ENCODE results near the gene RNF121. TPM values are rescaled to one million over a fixed set of nuclear protein-coding genes. Genes with fewer than 3 reads are reported as not detected.

Gene RNF121
- total and polyA plus RNA-seq, 2 donors (not counting 1 experiment from before 2014, with no cell fraction given) = 29.6 to 48.6 TPM

DNA sequence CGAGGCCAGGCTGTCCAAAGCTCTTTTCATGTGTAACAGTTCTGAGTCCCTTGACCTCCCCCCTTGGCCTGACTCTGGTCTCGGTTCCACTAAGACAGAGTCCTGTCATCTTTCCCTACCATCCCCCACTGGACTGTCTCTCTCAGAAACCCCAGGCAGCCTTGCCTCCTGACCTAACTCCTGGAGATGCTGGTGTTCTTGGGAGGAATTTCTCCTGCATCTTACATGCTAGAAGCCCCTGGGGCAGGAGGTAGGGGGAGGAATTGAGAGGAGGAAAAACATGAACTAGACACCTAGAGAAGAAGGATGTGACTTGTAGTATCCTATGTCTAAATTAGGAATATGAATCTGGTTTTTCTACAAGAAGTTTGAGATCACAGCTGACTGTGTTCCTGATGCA lies 69.2 kb downstream of the RNF121 start:
- no peak overlapping the region for H3K4me2 ChIP-seq (ENCODE audit: extremely low read depth, insufficient read depth, low read length)
- no peak overlapping the region for H3K27ac ChIP-seq (ENCODE audit: insufficient read depth, low read length)
- no peak overlapping the region for H3K4me3 ChIP-seq (replicated peaks in 1 of 4; ENCODE audit: control extremely low read depth in 1 of 4, insufficient read depth in 1 of 4, low read depth in 3 of 4, low read length in 4 of 4)
- no peak overlapping the region for H3K9ac ChIP-seq (ENCODE audit: insufficient read depth, low read length)
- peaks cover 3% of the 10 kb centered on the region for H3K4me1 ChIP-seq (ENCODE audit: control insufficient read depth, extremely low read depth, insufficient read depth, low read length)
- TF ChIP-seq, protein P1, sequence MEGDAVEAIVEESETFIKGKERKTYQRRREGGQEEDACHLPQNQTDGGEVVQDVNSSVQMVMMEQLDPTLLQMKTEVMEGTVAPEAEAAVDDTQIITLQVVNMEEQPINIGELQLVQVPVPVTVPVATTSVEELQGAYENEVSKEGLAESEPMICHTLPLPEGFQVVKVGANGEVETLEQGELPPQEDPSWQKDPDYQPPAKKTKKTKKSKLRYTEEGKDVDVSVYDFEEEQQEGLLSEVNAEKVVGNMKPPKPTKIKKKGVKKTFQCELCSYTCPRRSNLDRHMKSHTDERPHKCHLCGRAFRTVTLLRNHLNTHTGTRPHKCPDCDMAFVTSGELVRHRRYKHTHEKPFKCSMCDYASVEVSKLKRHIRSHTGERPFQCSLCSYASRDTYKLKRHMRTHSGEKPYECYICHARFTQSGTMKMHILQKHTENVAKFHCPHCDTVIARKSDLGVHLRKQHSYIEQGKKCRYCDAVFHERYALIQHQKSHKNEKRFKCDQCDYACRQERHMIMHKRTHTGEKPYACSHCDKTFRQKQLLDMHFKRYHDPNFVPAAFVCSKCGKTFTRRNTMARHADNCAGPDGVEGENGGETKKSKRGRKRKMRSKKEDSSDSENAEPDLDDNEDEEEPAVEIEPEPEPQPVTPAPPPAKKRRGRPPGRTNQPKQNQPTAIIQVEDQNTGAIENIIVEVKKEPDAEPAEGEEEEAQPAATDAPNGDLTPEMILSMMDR (conservative IDR thresholded peaks at IDR 0.05 in 1 of 2, IDR thresholded peaks at IDR 0.05 in 1 of 2; ENCODE audit: low read depth in 1 of 2, low read length in 2 of 2) = no peak
- TF ChIP-seq EZH2 (IDR thresholded peaks at IDR 0.05; ENCODE audit: low read length, missing control alignments) = no peak
- H3K9me3 ChIP-seq (ENCODE audit: control insufficient read depth, insufficient read depth, low read depth, low read length) = no peaks in the 10 kb centered on the region
- no peaks in the 10 kb centered on the region for H3K27me3 ChIP-seq (ENCODE audit: control insufficient read depth, insufficient read depth, low read length)
- H4K20me1 ChIP-seq (ENCODE audit: control insufficient read depth, extremely low read depth, insufficient read depth, low read length) = no peaks in the 10 kb centered on the region
- H3K79me2 ChIP-seq (ENCODE audit: control insufficient read depth, insufficient read depth, low read length) = no peaks in the 10 kb centered on the region
- DNase-seq (ENCODE audit: low read depth in 2 of 2) = no peak
- no peak overlapping the region for H2AFZ ChIP-seq (ENCODE audit: low read length)
- H3K36me3 ChIP-seq (ENCODE audit: control insufficient read depth, insufficient read depth, low read length) = peaks cover 15% of the 10 kb centered on the region

DNA sequence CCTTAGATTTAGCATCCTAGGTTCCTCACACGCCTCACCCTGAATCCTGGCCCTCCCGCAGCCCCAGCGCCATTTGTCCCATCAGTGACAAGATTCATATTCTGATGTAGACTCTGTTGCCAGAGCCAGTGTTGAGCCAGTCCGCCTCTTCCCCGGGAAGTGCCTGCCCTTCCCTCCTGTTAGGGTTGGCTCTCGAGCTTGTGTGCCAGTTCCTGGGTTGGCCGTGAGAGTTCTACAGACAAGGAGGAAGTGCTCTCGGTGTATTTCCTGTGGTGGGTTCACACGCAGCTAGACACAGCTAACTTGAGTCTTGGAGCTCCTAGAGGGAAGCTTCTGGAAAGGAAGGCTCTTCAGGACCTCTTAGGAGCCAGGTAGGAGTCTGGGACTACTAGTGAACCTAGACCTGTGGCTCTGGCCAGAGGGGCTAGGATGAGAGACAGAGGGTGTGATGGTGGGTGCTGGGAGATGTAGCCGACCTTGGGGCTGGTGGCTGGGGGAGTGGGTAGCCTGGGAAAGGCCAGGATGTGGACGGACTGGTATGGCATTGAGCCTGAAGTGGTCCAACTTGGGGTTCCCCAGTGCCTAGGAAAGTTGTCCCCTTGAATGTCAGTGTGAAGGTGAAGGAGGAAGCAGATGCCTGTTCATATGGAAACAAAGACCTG lies 69.9 kb downstream of the RNF121 start, which contains the start of gene IL18BP:
IL18BP (plus strand) TSS at position 261 of the 662 bp plus-strand sequence. CDS start 1,076 bp downstream, outside the sequence.
- Histone ChIP-seq H3K9ac (ENCODE audit: insufficient read depth, low read length) (no peak within 1 kb of the TSS), H3K4me1 (ENCODE audit: control insufficient read depth, extremely low read depth, insufficient read depth, low read length) (peaks cover 3% of the 10 kb centered on the region), H4K20me1 (ENCODE audit: control insufficient read depth, extremely low read depth, insufficient read depth, low read length) (no peaks in the 10 kb centered on the region), H3K4me3 (replicated peaks in 1 of 4; ENCODE audit: control extremely low read depth in 1 of 4, insufficient read depth in 1 of 4, low read depth in 3 of 4, low read length in 4 of 4) (peak within 1 kb of the TSS in 2 of 4 experiments; percentile 12 to 29), H3K27ac (ENCODE audit: insufficient read depth, low read length) (peak within 1 kb of the TSS; percentile 24), H3K27me3 (ENCODE audit: control insufficient read depth, insufficient read depth, low read length) (no peaks in the 10 kb centered on the region), H2AFZ (ENCODE audit: low read length) (no peak within 1 kb of the TSS), H3K9me3 (ENCODE audit: control insufficient read depth, insufficient read depth, low read depth, low read length) (no peaks in the 10 kb centered on the region), H3K79me2 (ENCODE audit: control insufficient read depth, insufficient read depth, low read length) (no peaks in the 10 kb centered on the region), H3K4me2 (ENCODE audit: extremely low read depth, insufficient read depth, low read length) (peak within 1 kb of the TSS; percentile 53), H3K36me3 (ENCODE audit: control insufficient read depth, insufficient read depth, low read length) (peaks cover 21% of the 10 kb centered on the region)
- no peak for DNase-seq (ENCODE audit: low read depth in 2 of 2)
- TF ChIP-seq EZH2 (IDR thresholded peaks at IDR 0.05; ENCODE audit: low read length, missing control alignments) = no peak
- TF ChIP-seq, protein P1 (conservative IDR thresholded peaks at IDR 0.05 in 1 of 2, IDR thresholded peaks at IDR 0.05 in 1 of 2; ENCODE audit: low read depth in 1 of 2, low read length in 2 of 2) = no peak

DNA sequence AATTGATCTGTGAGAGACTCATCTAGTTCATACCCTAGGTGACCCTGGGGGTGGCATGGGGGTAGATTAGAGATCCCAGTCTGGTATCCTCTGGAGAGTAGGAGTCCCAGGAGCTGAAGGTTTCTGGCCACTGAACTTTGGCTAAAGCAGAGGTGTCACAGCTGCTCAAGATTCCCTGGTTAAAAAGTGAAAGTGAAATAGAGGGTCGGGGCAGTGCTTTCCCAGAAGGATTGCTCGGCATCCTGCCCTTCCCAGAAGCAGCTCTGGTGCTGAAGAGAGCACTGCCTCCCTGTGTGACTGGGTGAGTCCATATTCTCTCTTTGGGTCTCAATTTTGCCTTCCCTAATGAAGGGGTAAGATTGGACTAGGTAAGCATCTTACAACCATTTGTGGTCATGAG lies 70.5 kb downstream of the RNF121 start:
- no peak for TF ChIP-seq EZH2 (IDR thresholded peaks at IDR 0.05; ENCODE audit: low read length, missing control alignments)
- TF ChIP-seq, protein P1 (conservative IDR thresholded peaks at IDR 0.05 in 1 of 2, IDR thresholded peaks at IDR 0.05 in 1 of 2; ENCODE audit: low read depth in 1 of 2, low read length in 2 of 2) = no peak
- Histone ChIP-seq H3K79me2 (ENCODE audit: control insufficient read depth, insufficient read depth, low read length) (no peaks in the 10 kb centered on the region), H3K4me1 (ENCODE audit: control insufficient read depth, extremely low read depth, insufficient read depth, low read length) (peaks cover 3% of the 10 kb centered on the region), H3K36me3 (ENCODE audit: control insufficient read depth, insufficient read depth, low read length) (peaks cover 26% of the 10 kb centered on the region), H2AFZ (ENCODE audit: low read length) (no peak overlapping the region), H3K27ac (ENCODE audit: insufficient read depth, low read length) (peak overlapping the region; percentile 24), H3K27me3 (ENCODE audit: control insufficient read depth, insufficient read depth, low read length) (no peaks in the 10 kb centered on the region), H3K4me3 (replicated peaks in 1 of 4; ENCODE audit: control extremely low read depth in 1 of 4, insufficient read depth in 1 of 4, low read depth in 3 of 4, low read length in 4 of 4) (peak overlapping the region in 2 of 4 experiments; percentile 12 to 29), H3K9ac (ENCODE audit: insufficient read depth, low read length) (no peak overlapping the region), H4K20me1 (ENCODE audit: control insufficient read depth, extremely low read depth, insufficient read depth, low read length) (no peaks in the 10 kb centered on the region), H3K9me3 (ENCODE audit: control insufficient read depth, insufficient read depth, low read depth, low read length) (no peaks in the 10 kb centered on the region), H3K4me2 (ENCODE audit: extremely low read depth, insufficient read depth, low read length) (peak overlapping the region; percentile 53)
- DNase-seq (ENCODE audit: low read depth in 2 of 2) = peak; percentile 29 to 59

Measured in fibroblast of lung (primary cell).